Spinal cord (tissue), 10 donors: ENCODE data around the gene CENPH. TPM values are rescaled to one million over a fixed set of nuclear protein-coding genes. Genes with fewer than 3 reads are reported as not detected.
"Not testable (repeated sequence)": the region's sequence is repeated elsewhere in the genome, so short reads cannot be mapped to it uniquely, and the experiment has no call there.

Experiments
- DNase-seq, 6 donors: peaks; one replicate each; pipeline versions ENCODE4 v3.0.0 to v3.0.0-alpha.2; 2013 to 2015; ENCODE audit warnings: low spot score in 6 of 6, low read depth in 4 of 6
- H3K27ac ChIP-seq: one replicate; pipeline ENCODE4 v1.5.1; 2013; ENCODE audit warnings: low read depth, low read length, control low read depth
- H3K27me3 ChIP-seq: one replicate; pipeline ENCODE4 v1.6.1; 2013; ENCODE audit warnings: low read length; ENCODE audit not compliant: control insufficient read depth, insufficient read depth
- H3K36me3 ChIP-seq: one replicate; pipeline ENCODE4 v1.6.1; 2013; ENCODE audit warnings: low read length; ENCODE audit not compliant: control insufficient read depth, insufficient read depth
- H3K4me1 ChIP-seq: one replicate; pipeline ENCODE4 v1.6.1; 2013; ENCODE audit warnings: low read length; ENCODE audit not compliant: control insufficient read depth, insufficient read depth
- H3K4me3 ChIP-seq: one replicate; pipeline ENCODE4 v1.5.1; 2013; ENCODE audit warnings: low read depth, low read length, control low read depth
- H3K9me3 ChIP-seq: one replicate; pipeline ENCODE4 v1.6.1; 2013; ENCODE audit warnings: low read length; ENCODE audit not compliant: control insufficient read depth, insufficient read depth
- WGBS: methylation state at CpG from one replicate; pipeline ENCODE4 v1.1.5; 2013; ENCODE audit warnings: missing lambda C conversion rate; ENCODE audit not compliant: insufficient coverage; 5-methylcytosine and 5-hydroxymethylcytosine counted together
- polyA plus RNA-seq, 2 donors: library from polyadenylated mRNA; unstranded; fragments of 120-200 nt; gene quantifications; one replicate each; pipeline ENCODE4 v1.2.1, GENCODE V29; 2013; ENCODE audit not compliant: insufficient read length in 2 of 2
- total RNA-seq, 2 donors: library from RNA; depleted of rRNA in 1 of 2; stranded (reverse); fragments of 120-200 nt in 1 of 2; fragments of >200 nt in 1 of 2; gene quantifications; one replicate each; pipeline versions ENCODE4 v1.2.3 to v1.2.4, GENCODE V29; 2013 to 2014
- donor health status: healthy.

CENPH gene
- total and polyA plus RNA-seq, 4 donors, result 7.9 to 17.8 (median 13.5) TPM

GRCh38 chr5:69160651-69161050 lies 28.7 kb upstream of the CENPH start:
- Histone ChIP-seq H3K36me3 (no peaks in the 10 kb centered on the region), H3K9me3 (no peaks in the 10 kb centered on the region), H3K4me1 (no peaks in the 10 kb centered on the region), H3K27ac (no peak overlapping the region), H3K4me3 (no peak overlapping the region), H3K27me3 (no peaks in the 10 kb centered on the region)
- WGBS, result 75% methylated on average over 13 of the region's 16 CpGs
- DNase-seq, result no peak

GRCh38 chr5:69166686-69167492 lies 22.5 kb upstream of the CENPH start, which contains the start of gene CCNB1:
TSS of gene CCNB1 (plus strand) at chr5:69167150. CDS start at chr5:69167263, 113 bp downstream.
- no peaks in the 10 kb centered on the region for H3K9me3 ChIP-seq
- H3K4me1 ChIP-seq, result peaks cover 16% of the 10 kb centered on the region
- peak within 1 kb of the TSS; percentile 92 for H3K4me3 ChIP-seq
- H3K36me3 ChIP-seq, result peaks cover 8% of the 10 kb centered on the region
- H3K27me3 ChIP-seq, result no peaks in the 10 kb centered on the region
- 1% methylated on average over 50 of the region's 50 CpGs for WGBS
- peak; percentile 91 to 99 (median 94) for DNase-seq
- peak within 1 kb of the TSS; percentile 64 for H3K27ac ChIP-seq

GRCh38 chr5:69167493-69167855 lies 21.9 kb upstream of the CENPH start:
- H3K4me3 ChIP-seq, result peak overlapping the region; percentile 92
- 1% methylated on average over 10 of the region's 11 CpGs for WGBS
- peaks cover 16% of the 10 kb centered on the region for H3K4me1 ChIP-seq
- peak overlapping the region; percentile 64 for H3K27ac ChIP-seq
- DNase-seq, result peak in 1 of 6 donors; percentile 3
- no peaks in the 10 kb centered on the region for H3K27me3 ChIP-seq
- peaks cover 14% of the 10 kb centered on the region for H3K36me3 ChIP-seq
- H3K9me3 ChIP-seq, result no peaks in the 10 kb centered on the region

- Histone ChIP-seq H3K27me3 (no peaks in the 10 kb centered on the region), H3K27ac (no peak overlapping the region), H3K36me3 (peaks cover 15% of the 10 kb centered on the region), H3K4me3 (peak overlapping the region; percentile 92), H3K4me1 (peaks cover 16% of the 10 kb centered on the region), H3K9me3 (no peaks in the 10 kb centered on the region)
- 25% methylated on average over 7 of the region's 8 CpGs for WGBS
- DNase-seq, result no peak
Measured at GRCh38 chr5:69167929-69168328, 21.5 kb upstream of the CENPH start.

- Histone ChIP-seq H3K4me1 (peaks cover 16% of the 10 kb centered on the region), H3K4me3 (no peak overlapping the region)
- no CpG with 5 or more reads among the region's 1 CpG for WGBS
Measured at GRCh38 chr5:69170495-69170894, 18.9 kb upstream of the CENPH start.

GRCh38 chr5:69170969-69171368 lies 18.4 kb upstream of the CENPH start:
- H3K36me3 ChIP-seq, result peaks cover 31% of the 10 kb centered on the region
- no CpG with 5 or more reads among the region's 3 CpGs for WGBS
- DNase-seq, result no peak
- H3K27me3 ChIP-seq, result no peaks in the 10 kb centered on the region
- H3K9me3 ChIP-seq, result no peaks in the 10 kb centered on the region
- H3K4me1 ChIP-seq, result peaks cover 16% of the 10 kb centered on the region
- H3K27ac ChIP-seq, result no peak overlapping the region
- H3K4me3 ChIP-seq, result no peak overlapping the region

More at GRCh38 chr5:69170495-69170894, 18.9 kb upstream of the CENPH start:
- H3K27ac ChIP-seq, result no peak overlapping the region
- H3K9me3 ChIP-seq, result no peaks in the 10 kb centered on the region
- no peaks in the 10 kb centered on the region for H3K27me3 ChIP-seq
- H3K36me3 ChIP-seq, result peaks cover 28% of the 10 kb centered on the region
- DNase-seq, result no peak

GRCh38 chr5:69181659-69182293 lies 7.6 kb upstream of the CENPH start:
- not testable (repeated sequence) for H3K9me3 ChIP-seq, H3K4me1 ChIP-seq, H3K27ac ChIP-seq, DNase-seq, H3K4me3 ChIP-seq, H3K27me3 ChIP-seq, H3K36me3 ChIP-seq
- 92% methylated on average over 14 of the region's 15 CpGs for WGBS

- Histone ChIP-seq H3K27me3 (no peaks in the 10 kb centered on the region), H3K4me3 (no peak overlapping the region), H3K4me1 (peaks cover 7% of the 10 kb centered on the region), H3K27ac (no peak overlapping the region), H3K36me3 (peaks cover 2% of the 10 kb centered on the region), H3K9me3 (no peaks in the 10 kb centered on the region)
- DNase-seq, result no peak
- no CpG with 5 or more reads among the region's 1 CpG for WGBS
Measured at GRCh38 chr5:69184621-69185020, 4.8 kb upstream of the CENPH start.

GRCh38 chr5:69187342-69187741 lies 2.0 kb upstream of the CENPH start:
- Histone ChIP-seq H3K9me3 (no peaks in the 10 kb centered on the region), H3K4me1 (peaks cover 11% of the 10 kb centered on the region), H3K27me3 (no peaks in the 10 kb centered on the region), H3K4me3 (no peak overlapping the region), H3K27ac (no peak overlapping the region), H3K36me3 (peaks cover 2% of the 10 kb centered on the region)
- 100% methylated on average over 1 of the region's 2 CpGs for WGBS
- no peak for DNase-seq

GRCh38 chr5:69188811-69189161 lies 597 bp upstream of the CENPH start:
- Histone ChIP-seq H3K36me3 (peaks cover 4% of the 10 kb centered on the region), H3K4me1 (peaks cover 11% of the 10 kb centered on the region), H3K27ac (peak overlapping the region; percentile 96), H3K9me3 (no peaks in the 10 kb centered on the region), H3K4me3 (peak overlapping the region; percentile 96), H3K27me3 (no peaks in the 10 kb centered on the region)
- WGBS, result 11% methylated on average over 7 of the region's 8 CpGs
- no peak for DNase-seq
